Activated naive CD8-positive, alpha-beta T cell treated with anti-CD3 and anti-CD28 coated beads, Interleukin-2, amount 50 U/mL, for 16 hours (primary cell): ENCODE results near the gene CDC42EP4.
A peak's percentile ranks its signal among the peaks of the same experiment; 100 is the strongest.

Experiments used
- DNase-seq: peaks from one replicate; pipeline ENCODE4 v3.0.0-alpha.2; 2020; ENCODE audit warnings: low read depth, low spot score

CDC42EP4 gene

GRCh38 chr17:73255671-73256181 is 56.1 kb downstream of the CDC42EP4 start:
- DNase-seq = peak; percentile 9

- DNase-seq = no peak
Measured at GRCh38 chr17:73251871-73252270, 59.9 kb downstream of the CDC42EP4 start.

GRCh38 chr17:73250851-73251640 is 60.8 kb downstream of the CDC42EP4 start:
- no peak for DNase-seq

GRCh38 chr17:73249700-73250099 is 62.1 kb downstream of the CDC42EP4 start:
- no peak for DNase-seq

- DNase-seq = no peak
Measured at GRCh38 chr17:73248532-73248931, 63.3 kb downstream of the CDC42EP4 start.

- no peak for DNase-seq
Measured at GRCh38 chr17:73247726-73248125, 64.1 kb downstream of the CDC42EP4 start.

GRCh38 chr17:73240561-73240960 is 71.2 kb downstream of the CDC42EP4 start:
- no peak for DNase-seq

GRCh38 chr17:73237714-73238113 is 74.1 kb downstream of the CDC42EP4 start:
- no peak for DNase-seq

GRCh38 chr17:73234736-73235135 is 77.1 kb downstream of the CDC42EP4 start:
- no peak for DNase-seq
